ENCODE data around the gene CPEB1.

DNA sequence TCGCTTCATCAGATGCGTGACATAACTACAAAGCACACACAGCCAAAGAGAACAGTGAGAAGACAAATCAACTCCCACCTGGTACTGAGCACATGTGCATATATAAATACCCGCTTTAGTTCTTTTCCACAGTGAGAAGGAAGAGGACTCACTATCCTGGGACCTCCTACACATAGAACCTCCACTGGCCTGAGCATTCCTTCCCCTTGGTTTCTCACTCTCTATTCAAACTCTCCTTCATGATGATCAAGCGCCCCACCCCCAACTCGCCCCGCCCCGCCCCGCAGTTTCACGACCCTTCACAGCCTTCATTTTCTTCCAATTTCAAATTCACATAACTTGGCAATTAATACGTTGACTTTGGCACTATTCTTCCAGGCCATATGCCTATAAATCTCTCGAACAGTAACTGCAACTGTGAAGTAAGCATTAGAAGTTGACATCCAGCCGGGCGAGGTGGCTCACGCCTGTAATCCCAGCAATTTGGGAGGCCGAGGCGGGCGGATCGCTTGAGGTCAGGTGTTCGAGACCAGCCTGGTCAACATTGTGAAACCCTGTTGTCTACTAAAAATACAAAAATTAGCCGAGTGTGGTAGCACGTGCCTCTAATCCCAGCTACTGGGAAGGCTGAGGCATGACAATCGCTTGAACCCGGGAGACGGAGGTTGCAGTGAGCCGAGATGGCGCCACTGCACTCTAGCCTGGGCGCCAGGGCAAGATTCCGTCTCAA is 108.0 kb downstream of the CPEB1 start:
- TF ChIP-seq POLR2A (IDR thresholded peaks at IDR 0.05), result no peak
- TF ChIP-seq, protein P1, sequence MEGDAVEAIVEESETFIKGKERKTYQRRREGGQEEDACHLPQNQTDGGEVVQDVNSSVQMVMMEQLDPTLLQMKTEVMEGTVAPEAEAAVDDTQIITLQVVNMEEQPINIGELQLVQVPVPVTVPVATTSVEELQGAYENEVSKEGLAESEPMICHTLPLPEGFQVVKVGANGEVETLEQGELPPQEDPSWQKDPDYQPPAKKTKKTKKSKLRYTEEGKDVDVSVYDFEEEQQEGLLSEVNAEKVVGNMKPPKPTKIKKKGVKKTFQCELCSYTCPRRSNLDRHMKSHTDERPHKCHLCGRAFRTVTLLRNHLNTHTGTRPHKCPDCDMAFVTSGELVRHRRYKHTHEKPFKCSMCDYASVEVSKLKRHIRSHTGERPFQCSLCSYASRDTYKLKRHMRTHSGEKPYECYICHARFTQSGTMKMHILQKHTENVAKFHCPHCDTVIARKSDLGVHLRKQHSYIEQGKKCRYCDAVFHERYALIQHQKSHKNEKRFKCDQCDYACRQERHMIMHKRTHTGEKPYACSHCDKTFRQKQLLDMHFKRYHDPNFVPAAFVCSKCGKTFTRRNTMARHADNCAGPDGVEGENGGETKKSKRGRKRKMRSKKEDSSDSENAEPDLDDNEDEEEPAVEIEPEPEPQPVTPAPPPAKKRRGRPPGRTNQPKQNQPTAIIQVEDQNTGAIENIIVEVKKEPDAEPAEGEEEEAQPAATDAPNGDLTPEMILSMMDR (IDR thresholded peaks at IDR 0.05), result no peak

Data from thyroid gland (tissue), 4 donors.